ENCODE data around the gene NME2. TPM values are rescaled to one million over a fixed set of nuclear protein-coding genes. Genes with fewer than 3 reads are reported as not detected.

The NME2 gene
- total and polyA plus RNA-seq, 2 of the 8 experiments (the other 6 are each of a cell fraction or from before 2014, with no cell fraction given): 827 to 929 TPM

DNA sequence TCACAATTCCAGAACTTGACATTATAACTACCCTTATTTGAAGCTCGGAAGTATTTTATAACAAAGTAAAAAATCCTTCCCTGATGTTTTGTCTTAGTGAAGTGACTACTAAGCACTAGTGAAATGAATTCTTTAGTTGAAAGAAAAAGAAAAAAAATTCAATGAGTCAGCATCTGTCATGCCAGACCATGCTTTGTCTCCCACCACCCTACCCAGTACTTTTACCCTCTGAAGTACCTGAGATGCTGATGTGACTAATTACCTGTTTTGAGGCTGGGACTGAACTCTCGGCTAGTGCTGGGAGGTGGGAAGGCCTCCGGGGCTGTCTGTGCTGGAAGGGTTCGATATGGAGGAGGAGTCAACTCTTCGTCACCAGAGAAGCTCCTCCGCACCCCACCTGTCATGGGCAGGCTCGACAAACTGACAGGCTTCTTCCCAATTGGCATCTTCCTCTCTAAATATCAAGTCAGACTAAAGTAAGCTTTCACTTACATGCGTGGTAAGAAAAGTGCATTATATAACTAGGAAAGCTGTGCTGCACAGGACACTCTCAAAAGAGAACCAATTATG is 19.6 kb downstream of the NME2 start:
- Histone ChIP-seq H3K56ac (replicated peaks; ENCODE audit: insufficient read length, low read depth, low read length) (no peak overlapping the region), H3K9ac (replicated peaks in 1 of 4; ENCODE audit: extremely low read depth in 1 of 4, low read depth in 3 of 4, low read length in 3 of 4) (no peak overlapping the region), H3K14ac (ENCODE audit: insufficient read length) (no peak overlapping the region), H3K36me3 (ENCODE audit: control insufficient read depth in 2 of 4, insufficient read depth in 4 of 4, low read length in 3 of 4) (peaks cover 9 to 61% (median 30%) of the 10 kb centered on the region in 4 experiments), H3K4me3 (ENCODE audit: extremely low read depth in 1 of 4, insufficient read depth in 2 of 4, low read depth in 3 of 4, low read length in 4 of 4) (no peak overlapping the region), H3K9me3 (ENCODE audit: insufficient read depth in 2 of 2, low read depth in 1 of 2, low read length in 1 of 2) (no peaks in the 10 kb centered on the region; a peak in 1 of 4 replicates), H3K4me2 (ENCODE audit: insufficient read depth in 1 of 2, low read depth in 2 of 2, low read length in 2 of 2) (no peak overlapping the region), H3K23me2 (ENCODE audit: low read depth, low read length) (no peaks in the 10 kb centered on the region; the same call in 1 of the 2 replicates), H2AK5ac (ENCODE audit: low read depth, low read length) (no peak overlapping the region), H3K23ac (ENCODE audit: insufficient read length) (no peak overlapping the region), H3K27me3 (replicated peaks in 1 of 4; ENCODE audit: control insufficient read depth in 3 of 4, extremely low read depth in 1 of 4, insufficient read depth in 3 of 4, low read length in 3 of 4) (no peaks in the 10 kb centered on the region), H3K18ac (ENCODE audit: extremely low read depth, low read length) (no peak overlapping the region), H4K91ac (replicated peaks; ENCODE audit: insufficient read length, low read length) (no peak overlapping the region), H3K79me1 (ENCODE audit: low read depth, low read length) (no peaks in the 10 kb centered on the region), H2BK120ac (replicated peaks; ENCODE audit: low read depth, low read length) (no peak overlapping the region), H2BK15ac (ENCODE audit: low read length) (no peak overlapping the region), H3K27ac (ENCODE audit: low read depth, low read length) (no peak overlapping the region), H4K5ac (ENCODE audit: insufficient read length, low read depth, low read length) (no peak overlapping the region), H4K20me1 (replicated peaks in 1 of 2; ENCODE audit: control insufficient read depth in 1 of 2, insufficient read depth in 2 of 2, low read length in 2 of 2) (peaks cover 1 to 3% of the 10 kb centered on the region in 2 experiments), H3K79me2 (ENCODE audit: control insufficient read depth in 1 of 2, insufficient read depth in 2 of 2, low read length in 2 of 2) (no peaks in the 10 kb centered on the region), H4K8ac (ENCODE audit: extremely low read depth, insufficient read depth, low read length) (no peak overlapping the region), H2BK5ac (ENCODE audit: low read depth, low read length) (no peak overlapping the region), H2AFZ (ENCODE audit: low read length) (no peak overlapping the region), H2BK20ac (ENCODE audit: low read length) (no peak overlapping the region), H3K4ac (replicated peaks; ENCODE audit: insufficient read length, low read depth, low read length) (no peak overlapping the region), H2BK12ac (ENCODE audit: low read depth, low read length) (no peak overlapping the region), H3K4me1 (replicated peaks in 1 of 4; ENCODE audit: control insufficient read depth in 3 of 4, insufficient read depth in 4 of 4, low read length in 3 of 4) (no peaks in the 10 kb centered on the region)
- DNase-seq (ENCODE audit: low read depth in 1 of 2, low spot score in 2 of 2) (peak in 1 of 2 experiments; percentile 27), FAIRE-seq (no peak)
- 89% methylated on average over 8 of the region's 8 CpGs; no CpG with 5 or more reads in 1 of the 2 experiments for WGBS, 2 experiments (ENCODE audit: extremely low coverage in 1 of 2, insufficient coverage in 1 of 2, insufficient read length in 1 of 2, insufficient replicate concordance in 2 of 2, low coverage in 1 of 2, low lambda C conversion rate in 2 of 2, missing lambda C conversion rate in 1 of 2)
- ChIA-PET CTCF (ENCODE audit: partially characterized antibody) (interaction anchor here (1.2 kb wide), 1 partner anchor 67 kb away, joined by 3 read pairs; no protein-coding TSS in a partner anchor), POLR2A (ENCODE audit: partially characterized antibody) (interaction anchor here (2.3 kb wide), 1 partner anchor 12 kb away, joined by 13 read pairs; no protein-coding TSS in a partner anchor)
- no peak for TF ChIP-seq RAD21 (IDR thresholded peaks at IDR 0.05 in 1 of 2, conservative IDR thresholded peaks at IDR 0.05 in 1 of 2; ENCODE audit: low read depth in 2 of 2, low read length in 2 of 2)
- TF ChIP-seq JUND (IDR thresholded peaks at IDR 0.05; ENCODE audit: low read length): no peak
- TF ChIP-seq NANOG (IDR thresholded peaks at IDR 0.05; ENCODE audit: insufficient read depth, low read depth, low read length, poor library complexity, severe bottlenecking): no peak
- no peak for TF ChIP-seq TEAD4 (IDR thresholded peaks at IDR 0.05; ENCODE audit: low read depth, low read length)
- TF ChIP-seq SIN3A (conservative IDR thresholded peaks at IDR 0.05 in 1 of 2, IDR thresholded peaks at IDR 0.05 in 1 of 2; ENCODE audit: low read depth in 1 of 2, low read length in 2 of 2): no peak
- TF ChIP-seq TAF7 (optimal IDR thresholded peaks at IDR 0.05; ENCODE audit: borderline replicate concordance, low read depth, low read length): no peak
- TF ChIP-seq ZNF274 (IDR thresholded peaks at IDR 0.05; ENCODE audit: borderline replicate concordance, extremely low read depth, low read length): no peak
- TF ChIP-seq HDAC6 (IDR thresholded peaks at IDR 0.05; ENCODE audit: low read depth, low read length): no peak
- TF ChIP-seq JUN (IDR thresholded peaks at IDR 0.05; ENCODE audit: low read depth, low read length): no peak
- no peak for TF ChIP-seq TAF1 (IDR thresholded peaks at IDR 0.05; ENCODE audit: low read depth, low read length)
- no peak for TF ChIP-seq EGR1 (IDR thresholded peaks at IDR 0.05; ENCODE audit: borderline replicate concordance, low read depth, low read length)
- TF ChIP-seq CBX8 (IDR thresholded peaks at IDR 0.05; ENCODE audit: borderline replicate concordance, low read depth, low read length): no peak

All from H1 (cell line).